Measurements from ENCODE around the gene ZFR. TPM values are rescaled to one million over a fixed set of nuclear protein-coding genes. Genes with fewer than 3 reads are reported as not detected.

The ZFR gene
- polyA plus RNA-seq, 2 of the 4 experiments (the other 2 are of a cell fraction): 65.6 to 107 TPM

DNA sequence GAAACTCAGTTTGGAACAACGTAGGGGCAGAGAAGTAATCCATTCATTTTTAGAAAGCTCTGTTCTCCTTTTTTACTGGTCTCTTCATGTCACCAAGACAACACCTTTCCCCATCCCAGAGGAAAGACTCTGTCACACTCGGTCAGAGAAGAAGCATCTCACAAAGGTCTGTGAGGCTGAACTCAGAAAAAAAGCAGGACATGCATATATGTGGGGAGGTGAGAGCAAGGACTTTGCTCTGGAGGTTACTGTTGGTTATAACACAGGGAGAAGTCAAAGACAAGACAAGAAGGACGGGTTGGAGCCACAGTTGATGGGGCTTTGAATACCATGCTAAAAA is 112.6 kb downstream of the ZFR start:
- H3K27ac ChIP-seq: no peak overlapping the region
- H3K9me3 ChIP-seq: no peaks in the 10 kb centered on the region; the same call in 2 of the 3 replicates
- TF ChIP-seq ZNF302 (CRISPR knock-in tag; IDR thresholded peaks at IDR 0.05): no peak
- TF ChIP-seq NFE2L2 (conservative IDR thresholded peaks at IDR 0.05; ENCODE audit: low read length): no peak
- no peak for TF ChIP-seq NPAS2 (CRISPR knock-in tag; IDR thresholded peaks at IDR 0.05; ENCODE audit: borderline replicate concordance)
- CTCF ChIA-PET: interaction anchor here (0.6 to 5.6 kb wide), 4 partner anchors 14 to 430 kb away, joined by 3 to 110 read pairs (median 14); no protein-coding TSS in a partner anchor
- no peak overlapping the region for H3K4me3 ChIP-seq
- FAIRE-seq (no peak), DNase-seq (ENCODE audit: low read depth in 1 of 2, low spot score in 1 of 2) (no peak), ATAC-seq (no peak)
- POLR2A ChIA-PET: interaction anchor here (0.6 kb wide), 1 partner anchor 18 kb away, joined by 4 read pairs; no protein-coding TSS in a partner anchor
- no peak overlapping the region for H3K4me2 ChIP-seq
- 43% methylated on average over 3 of the region's 3 CpGs for WGBS (ENCODE audit: missing lambda C conversion rate)
- H3K4me1 ChIP-seq: no peaks in the 10 kb centered on the region

DNA sequence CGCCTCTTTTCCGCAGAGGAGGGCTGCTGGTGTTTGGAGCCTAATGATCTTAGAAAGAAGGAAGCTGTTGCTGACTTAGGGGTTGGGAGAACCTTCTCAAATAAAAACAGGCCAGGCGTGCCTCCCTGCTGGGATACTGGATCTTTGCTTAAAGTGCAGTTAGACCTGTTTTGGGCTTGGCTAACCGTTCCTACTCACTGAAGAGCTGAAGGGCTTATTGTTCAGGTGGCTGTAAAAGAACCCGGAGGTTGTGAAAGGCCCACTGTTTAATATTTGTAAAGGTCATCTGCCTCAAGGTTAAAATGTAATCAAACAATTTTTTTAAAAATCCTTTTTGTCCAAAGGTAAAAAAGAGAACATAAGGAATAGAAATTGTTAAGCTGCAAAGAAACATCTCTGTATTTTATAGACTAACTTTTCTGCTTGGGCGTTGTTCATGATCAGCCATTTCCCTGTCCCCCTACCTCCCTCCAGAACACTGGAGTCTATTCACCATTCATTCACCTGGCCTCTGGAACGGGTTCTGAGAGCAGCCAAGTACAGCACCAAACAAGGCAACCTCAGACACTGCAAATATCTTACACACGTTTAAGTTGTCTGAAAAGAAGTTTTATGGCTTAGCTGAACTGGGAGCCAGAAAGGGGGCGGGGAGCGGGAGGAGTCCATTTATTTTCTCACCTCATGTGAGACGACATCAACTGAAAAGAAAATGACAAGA is 113.2 kb downstream of the ZFR start:
- ATAC-seq (no peak), DNase-seq (ENCODE audit: low read depth in 1 of 2, low spot score in 1 of 2) (no peak), FAIRE-seq (no peak)
- ChIA-PET CTCF (interaction anchor here (0.6 to 5.6 kb wide), 9 partner anchors 8 to 430 kb away, joined by 3 to 110 read pairs (median 14); no protein-coding TSS in a partner anchor), POLR2A (interaction anchor here (0.6 kb wide), 1 partner anchor 18 kb away, joined by 4 read pairs; no protein-coding TSS in a partner anchor)
- TF ChIP-seq CHD4 (IDR thresholded peaks at IDR 0.05; ENCODE audit: borderline replicate concordance) (no peak), CHD2 (IDR thresholded peaks at IDR 0.05; ENCODE audit: low read length, partially characterized antibody) (no peak), RNF2 (IDR thresholded peaks at IDR 0.05; ENCODE audit: borderline replicate concordance, low read depth) (no peak)
- TF ChIP-seq, protein P1, sequence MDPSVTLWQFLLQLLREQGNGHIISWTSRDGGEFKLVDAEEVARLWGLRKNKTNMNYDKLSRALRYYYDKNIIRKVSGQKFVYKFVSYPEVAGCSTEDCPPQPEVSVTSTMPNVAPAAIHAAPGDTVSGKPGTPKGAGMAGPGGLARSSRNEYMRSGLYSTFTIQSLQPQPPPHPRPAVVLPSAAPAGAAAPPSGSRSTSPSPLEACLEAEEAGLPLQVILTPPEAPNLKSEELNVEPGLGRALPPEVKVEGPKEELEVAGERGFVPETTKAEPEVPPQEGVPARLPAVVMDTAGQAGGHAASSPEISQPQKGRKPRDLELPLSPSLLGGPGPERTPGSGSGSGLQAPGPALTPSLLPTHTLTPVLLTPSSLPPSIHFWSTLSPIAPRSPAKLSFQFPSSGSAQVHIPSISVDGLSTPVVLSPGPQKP (IDR thresholded peaks at IDR 0.05; ENCODE audit: low read depth, low read length): no peak
- Histone ChIP-seq H3K4me1 (no peaks in the 10 kb centered on the region; the same call in 2 of the 3 replicates), H3K4me2 (no peak overlapping the region), H3K27ac (no peak overlapping the region), H3K4me3 (no peak overlapping the region), H3K9me3 (no peaks in the 10 kb centered on the region; the same call in 2 of the 3 replicates)
- WGBS (ENCODE audit: missing lambda C conversion rate): 49% methylated on average over 11 of the region's 11 CpGs

DNA sequence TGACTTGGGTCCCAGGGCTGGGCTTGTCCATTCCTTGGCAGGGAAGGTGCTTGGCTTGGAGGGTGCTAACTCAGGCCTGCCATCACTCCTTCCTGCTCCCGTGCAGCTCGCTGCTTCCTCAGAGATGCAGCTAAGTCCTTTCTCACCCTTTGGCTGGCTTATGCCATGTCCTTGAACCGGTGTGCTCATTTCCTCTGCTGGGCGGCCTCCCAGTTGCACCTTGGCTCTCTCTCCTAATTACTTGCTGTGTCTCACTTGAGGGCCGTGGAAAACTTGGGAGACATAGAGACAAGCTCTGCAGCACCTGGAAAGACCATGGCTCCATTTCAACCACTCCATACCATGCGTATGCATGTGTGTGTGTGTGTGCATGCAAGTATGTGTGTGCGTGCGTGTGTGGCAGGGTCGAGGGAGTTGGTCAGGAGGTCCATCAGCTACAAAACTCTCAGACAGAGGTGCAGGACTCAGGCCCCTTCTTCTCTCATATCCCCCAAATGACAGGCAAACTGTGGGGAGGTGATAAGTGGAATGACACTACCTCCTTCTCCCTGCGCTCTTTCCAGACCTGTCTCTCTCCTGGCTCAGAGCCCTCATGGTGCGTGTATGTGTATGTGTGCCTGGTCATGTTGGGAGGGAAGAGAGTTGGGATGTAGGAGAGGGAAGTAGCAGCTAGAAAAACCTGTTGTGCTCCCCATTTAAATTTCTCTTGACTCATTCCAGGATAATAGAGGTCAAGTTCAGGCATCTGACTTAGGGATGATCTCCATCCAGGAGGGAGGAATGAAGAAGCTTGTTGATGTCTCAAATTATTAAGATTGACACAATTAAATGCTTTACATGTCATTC is 114.2 kb downstream of the ZFR start:
- ATAC-seq (peak; percentile 15 to 16; a peak in 2 of 6 replicates), FAIRE-seq (no peak), DNase-seq (ENCODE audit: low read depth in 1 of 2, low spot score in 1 of 2) (no peak)
- Histone ChIP-seq H3K4me3 (no peak overlapping the region), H3K4me1 (peaks cover 3% of the 10 kb centered on the region; the same call in 1 of the 3 replicates), H3K9me3 (no peaks in the 10 kb centered on the region), H3K27ac (no peak overlapping the region), H3K4me2 (no peak overlapping the region)
- CTCF ChIA-PET: interaction anchor here (0.8 to 5.6 kb wide), 43 partner anchors 9 to 770 kb away, joined by 3 to 110 read pairs (median 4); no protein-coding TSS in a partner anchor
- POLR2A ChIA-PET: no interaction called here
- WGBS (ENCODE audit: missing lambda C conversion rate): 74% methylated on average over 11 of the region's 11 CpGs
- no peak for TF ChIP-seq NPAS2 (CRISPR knock-in tag; IDR thresholded peaks at IDR 0.05; ENCODE audit: borderline replicate concordance)
- TF ChIP-seq ZC3H11A (IDR thresholded peaks at IDR 0.05): no peak
- no peak for TF ChIP-seq CHD4 (IDR thresholded peaks at IDR 0.05; ENCODE audit: borderline replicate concordance)
- TF ChIP-seq TP53 (CRISPR knock-in tag; IDR thresholded peaks at IDR 0.05): no peak
- no peak for TF ChIP-seq KDM1A (IDR thresholded peaks at IDR 0.05; ENCODE audit: low read depth)
- TF ChIP-seq MYC (IDR thresholded peaks at IDR 0.05; ENCODE audit: borderline replicate concordance, low read length): no peak
- TF ChIP-seq, protein P2, sequence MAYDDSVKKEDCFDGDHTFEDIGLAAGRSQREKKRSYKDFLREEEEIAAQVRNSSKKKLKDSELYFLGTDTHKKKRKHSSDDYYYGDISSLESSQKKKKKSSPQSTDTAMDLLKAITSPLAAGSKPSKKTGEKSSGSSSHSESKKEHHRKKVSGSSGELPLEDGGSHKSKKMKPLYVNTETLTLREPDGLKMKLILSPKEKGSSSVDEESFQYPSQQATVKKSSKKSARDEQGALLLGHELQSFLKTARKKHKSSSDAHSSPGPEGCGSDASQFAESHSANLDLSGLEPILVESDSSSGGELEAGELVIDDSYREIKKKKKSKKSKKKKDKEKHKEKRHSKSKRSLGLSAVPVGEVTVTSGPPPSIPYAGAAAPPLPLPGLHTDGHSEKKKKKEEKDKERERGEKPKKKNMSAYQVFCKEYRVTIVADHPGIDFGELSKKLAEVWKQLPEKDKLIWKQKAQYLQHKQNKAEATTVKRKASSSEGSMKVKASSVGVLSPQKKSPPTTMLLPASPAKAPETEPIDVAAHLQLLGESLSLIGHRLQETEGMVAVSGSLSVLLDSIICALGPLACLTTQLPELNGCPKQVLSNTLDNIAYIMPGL (CRISPR knock-in tag; IDR thresholded peaks at IDR 0.05; ENCODE audit: borderline replicate concordance): no peak
- no peak for TF ChIP-seq HOXB13 (CRISPR knock-in tag; IDR thresholded peaks at IDR 0.05; ENCODE audit: low read depth)
- TF ChIP-seq, protein P3, sequence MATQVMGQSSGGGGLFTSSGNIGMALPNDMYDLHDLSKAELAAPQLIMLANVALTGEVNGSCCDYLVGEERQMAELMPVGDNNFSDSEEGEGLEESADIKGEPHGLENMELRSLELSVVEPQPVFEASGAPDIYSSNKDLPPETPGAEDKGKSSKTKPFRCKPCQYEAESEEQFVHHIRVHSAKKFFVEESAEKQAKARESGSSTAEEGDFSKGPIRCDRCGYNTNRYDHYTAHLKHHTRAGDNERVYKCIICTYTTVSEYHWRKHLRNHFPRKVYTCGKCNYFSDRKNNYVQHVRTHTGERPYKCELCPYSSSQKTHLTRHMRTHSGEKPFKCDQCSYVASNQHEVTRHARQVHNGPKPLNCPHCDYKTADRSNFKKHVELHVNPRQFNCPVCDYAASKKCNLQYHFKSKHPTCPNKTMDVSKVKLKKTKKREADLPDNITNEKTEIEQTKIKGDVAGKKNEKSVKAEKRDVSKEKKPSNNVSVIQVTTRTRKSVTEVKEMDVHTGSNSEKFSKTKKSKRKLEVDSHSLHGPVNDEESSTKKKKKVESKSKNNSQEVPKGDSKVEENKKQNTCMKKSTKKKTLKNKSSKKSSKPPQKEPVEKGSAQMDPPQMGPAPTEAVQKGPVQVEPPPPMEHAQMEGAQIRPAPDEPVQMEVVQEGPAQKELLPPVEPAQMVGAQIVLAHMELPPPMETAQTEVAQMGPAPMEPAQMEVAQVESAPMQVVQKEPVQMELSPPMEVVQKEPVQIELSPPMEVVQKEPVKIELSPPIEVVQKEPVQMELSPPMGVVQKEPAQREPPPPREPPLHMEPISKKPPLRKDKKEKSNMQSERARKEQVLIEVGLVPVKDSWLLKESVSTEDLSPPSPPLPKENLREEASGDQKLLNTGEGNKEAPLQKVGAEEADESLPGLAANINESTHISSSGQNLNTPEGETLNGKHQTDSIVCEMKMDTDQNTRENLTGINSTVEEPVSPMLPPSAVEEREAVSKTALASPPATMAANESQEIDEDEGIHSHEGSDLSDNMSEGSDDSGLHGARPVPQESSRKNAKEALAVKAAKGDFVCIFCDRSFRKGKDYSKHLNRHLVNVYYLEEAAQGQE (IDR thresholded peaks at IDR 0.05): no peak
- no peak for TF ChIP-seq FOSL2 (IDR thresholded peaks at IDR 0.05)
- no peak for TF ChIP-seq FOSL2 (CRISPR knock-in tag; IDR thresholded peaks at IDR 0.05)
- no peak for TF ChIP-seq NFE2L2 (conservative IDR thresholded peaks at IDR 0.05; ENCODE audit: low read length)
- TF ChIP-seq SREBF2 (IDR thresholded peaks at IDR 0.05): no peak
- no peak for TF ChIP-seq PHF8 (IDR thresholded peaks at IDR 0.05; ENCODE audit: borderline replicate concordance, low read depth)
- no peak for TF ChIP-seq RFX5 (IDR thresholded peaks at IDR 0.05)
- no peak for TF ChIP-seq HDAC2 (IDR thresholded peaks at IDR 0.05)
- no peak for TF ChIP-seq MAZ (IDR thresholded peaks at IDR 0.05; ENCODE audit: borderline replicate concordance, low read depth, low read length)

Measured in A549 (cell line).